CD4-positive, alpha-beta T cell treated with Interleukin-6 for 4 hours (primary cell): Measurements from ENCODE around the gene MAOA.
"Not testable (repeated sequence)": the region's sequence is repeated elsewhere in the genome, so short reads cannot be mapped to it uniquely, and the experiment has no call there.

Source experiments
- DNase-seq: peaks from one replicate; pipeline ENCODE4 v3.0.0-alpha.2; 2020; ENCODE audit warnings: mixed read lengths

Gene MAOA

DNA sequence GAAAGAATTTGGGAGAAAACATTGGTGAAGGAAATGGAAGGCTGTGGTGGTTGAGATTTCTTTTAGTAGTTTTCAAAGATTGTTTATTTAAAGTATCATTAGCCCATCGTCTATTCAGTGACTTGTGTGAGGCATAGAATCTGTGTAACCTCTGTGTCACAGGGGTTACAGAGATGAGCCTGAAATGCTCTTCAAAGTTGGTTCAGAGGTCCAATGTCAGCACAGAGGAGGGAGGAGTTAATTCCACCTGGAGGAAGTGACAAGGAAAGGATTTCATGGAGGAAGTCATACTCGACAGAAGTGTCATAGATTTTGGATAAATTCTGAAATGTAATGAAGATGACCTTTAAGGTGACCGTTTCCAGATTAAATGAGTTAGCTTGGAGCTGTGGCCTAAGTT lies 8.2 kb downstream of the MAOA start:
- no peak for DNase-seq

DNA sequence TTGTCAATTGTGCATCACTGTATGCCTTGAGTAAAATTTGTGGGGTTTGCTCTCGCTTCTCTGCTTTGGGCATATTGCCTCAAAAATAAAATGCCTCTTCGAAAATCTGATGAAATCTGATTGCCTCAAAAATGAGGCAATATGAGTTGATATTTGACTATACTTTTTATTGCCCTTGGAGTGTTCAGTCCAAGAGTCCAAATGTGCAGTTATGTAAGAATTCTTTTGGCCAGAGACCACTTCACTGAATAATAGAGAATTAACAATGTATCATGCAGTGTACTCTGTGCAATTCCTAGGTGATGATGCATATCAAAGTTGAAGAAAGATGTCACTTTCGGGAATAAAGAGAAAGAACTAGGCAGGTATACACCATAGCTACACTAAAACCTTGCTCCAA lies 8.6 kb downstream of the MAOA start:
- no peak for DNase-seq

DNA sequence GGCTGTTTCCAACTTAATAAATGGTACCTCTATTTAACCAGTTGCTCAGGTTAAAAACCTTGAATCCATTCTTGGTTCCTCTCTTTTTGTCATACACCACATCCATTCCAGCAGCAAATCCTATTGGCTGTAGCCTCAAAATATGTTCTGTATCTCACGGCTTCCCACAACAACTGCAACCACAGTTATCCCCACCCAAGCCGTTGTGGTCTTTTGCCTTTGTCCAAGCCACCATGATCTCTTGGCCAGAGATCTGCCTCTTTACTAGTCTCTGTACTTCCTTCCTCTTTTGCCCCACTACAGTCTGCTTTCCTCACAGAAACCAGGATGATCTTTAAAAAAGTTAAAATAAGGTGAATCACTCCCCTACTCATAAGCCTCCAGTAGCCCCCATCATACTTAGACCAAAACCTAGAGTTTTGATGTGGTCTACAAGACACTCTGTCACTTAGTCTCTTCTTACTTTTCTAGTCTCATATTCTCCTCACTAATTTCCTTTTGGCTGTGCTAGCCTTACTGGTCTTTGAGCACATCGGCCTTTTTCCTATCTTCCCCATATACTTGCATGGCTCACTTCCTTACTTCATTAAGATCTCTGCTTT lies 10.3 kb downstream of the MAOA start:
- DNase-seq: no peak

DNA sequence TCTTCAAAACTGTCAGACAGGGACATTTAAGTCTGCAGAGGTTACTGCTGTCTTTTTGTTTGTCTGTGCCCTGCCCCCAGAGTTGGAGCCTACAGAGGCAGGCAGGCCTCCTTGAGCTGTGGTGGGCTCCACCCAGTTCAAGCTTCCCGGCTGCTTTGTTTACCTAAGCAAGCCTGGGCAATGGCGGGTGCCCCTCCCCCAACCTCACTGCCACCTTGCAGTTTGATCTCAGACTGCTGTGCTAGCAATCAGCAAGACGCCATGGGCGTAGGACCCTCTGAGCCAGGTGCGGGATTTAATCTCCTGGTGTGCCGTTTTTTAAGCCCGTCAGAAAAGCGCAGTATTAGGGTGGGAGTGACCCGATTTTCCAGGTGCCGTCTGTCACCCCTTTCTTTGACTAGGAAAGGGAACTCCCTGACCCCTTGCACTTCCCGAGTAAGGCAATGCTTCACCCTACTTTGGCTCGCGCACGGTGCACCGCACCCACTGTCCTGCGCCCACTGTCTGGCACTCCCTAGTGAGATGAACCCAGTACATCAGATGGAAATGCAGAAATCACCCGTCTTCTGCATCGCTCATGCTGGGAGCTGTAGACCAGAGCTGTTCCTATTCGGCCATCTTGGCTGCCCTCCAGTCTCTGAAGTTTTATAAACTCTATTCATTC lies 20.0 kb downstream of the MAOA start:
- not testable (repeated sequence) for DNase-seq

- DNase-seq: no peak
These were observed 21.0 kb downstream of the MAOA start for GRCh38 chrX:43676971-43677572.

GRCh38 chrX:43677993-43678392 lies 21.9 kb downstream of the MAOA start:
- no peak for DNase-seq

- no peak for DNase-seq
These were observed 23.0 kb downstream of the MAOA start for GRCh38 chrX:43679058-43679457.

DNA sequence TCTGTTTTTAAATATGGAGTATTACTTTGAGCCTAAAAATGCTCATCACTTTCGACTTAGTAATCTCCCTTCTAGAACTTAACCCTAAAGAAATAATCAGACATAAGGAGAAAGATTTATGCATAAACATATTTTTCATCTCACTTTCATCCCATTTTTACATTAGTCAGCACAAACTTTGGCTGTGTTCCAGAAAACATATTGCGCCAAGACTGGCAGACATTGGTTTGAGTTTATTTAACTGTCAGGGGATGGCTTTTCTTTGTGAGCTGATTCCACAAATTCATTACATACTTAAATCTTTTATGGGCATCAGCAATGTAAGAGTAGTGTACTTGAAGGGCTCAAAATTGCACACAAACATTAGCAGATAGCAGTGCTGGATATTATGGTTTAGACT lies 23.7 kb downstream of the MAOA start:
- DNase-seq: no peak

- DNase-seq: no peak
These were observed 26.6 kb downstream of the MAOA start for GRCh38 chrX:43682726-43683125.

- DNase-seq: no peak
These were observed 29.1 kb downstream of the MAOA start for GRCh38 chrX:43685221-43685620.

- no peak for DNase-seq
These were observed 32.5 kb downstream of the MAOA start for GRCh38 chrX:43688586-43688985.

DNA sequence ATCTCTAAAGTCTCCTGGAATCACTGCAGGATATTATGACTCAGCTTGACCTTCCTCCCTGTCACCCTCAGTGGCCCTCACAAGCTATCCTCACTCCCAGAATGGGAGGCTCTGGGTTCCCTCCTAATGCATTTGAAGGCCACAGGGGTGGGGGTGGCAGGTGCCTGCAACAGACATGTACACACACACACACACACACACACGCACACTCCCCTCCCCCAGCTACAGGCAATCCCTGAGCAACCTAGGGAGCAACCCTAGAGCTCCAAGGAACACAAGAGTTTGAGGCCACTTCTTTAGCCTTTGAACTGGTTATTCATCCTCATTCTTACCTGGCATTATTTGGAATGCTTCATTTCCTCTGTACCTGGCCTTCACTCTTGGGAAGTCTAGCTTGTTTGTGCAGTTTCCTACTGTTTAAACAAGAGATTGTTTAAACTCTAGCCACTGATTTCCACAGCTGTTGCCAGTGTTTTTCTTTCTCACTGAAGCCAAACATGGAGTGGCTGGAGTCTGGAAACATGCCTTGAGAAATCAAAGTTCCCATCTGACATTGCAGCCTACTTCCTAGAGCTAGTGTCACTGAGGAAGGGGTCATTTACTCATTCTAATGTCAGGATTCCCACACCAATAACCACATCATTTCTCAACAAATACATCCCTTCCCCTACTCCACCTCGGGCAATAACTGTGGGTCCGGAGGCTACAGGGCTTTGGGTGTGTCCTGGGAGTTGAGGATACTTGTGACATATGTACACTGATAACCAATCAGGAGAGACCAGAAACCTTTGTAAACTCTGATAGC lies 37.7 kb downstream of the MAOA start:
- DNase-seq: no peak

GRCh38 chrX:43699475-43699874 lies 43.4 kb downstream of the MAOA start:
- DNase-seq: no peak

- no peak for DNase-seq
These were observed 46.0 kb downstream of the MAOA start for GRCh38 chrX:43702079-43702524.

DNA sequence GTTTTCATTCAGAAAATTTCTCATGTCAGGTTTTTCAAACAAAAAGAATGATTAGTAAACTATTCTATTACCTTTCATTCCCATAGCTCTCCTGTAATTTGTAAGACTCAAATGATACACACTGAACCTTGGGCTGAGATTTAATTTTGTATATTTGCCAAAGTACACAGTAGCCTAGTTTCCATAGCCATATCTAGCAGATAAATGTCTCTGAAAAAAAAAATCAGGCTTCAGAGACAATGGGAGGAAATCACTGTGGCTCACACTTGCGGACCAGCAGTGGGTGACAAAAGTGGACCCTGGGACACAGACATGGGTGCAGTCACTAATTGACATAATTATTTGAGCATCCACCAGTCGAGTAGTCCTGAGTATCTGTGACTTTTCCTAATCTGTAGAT lies 46.6 kb downstream of the MAOA start:
- DNase-seq: no peak

GRCh38 chrX:43703211-43703791 lies 47.2 kb downstream of the MAOA start:
- no peak for DNase-seq

DNA sequence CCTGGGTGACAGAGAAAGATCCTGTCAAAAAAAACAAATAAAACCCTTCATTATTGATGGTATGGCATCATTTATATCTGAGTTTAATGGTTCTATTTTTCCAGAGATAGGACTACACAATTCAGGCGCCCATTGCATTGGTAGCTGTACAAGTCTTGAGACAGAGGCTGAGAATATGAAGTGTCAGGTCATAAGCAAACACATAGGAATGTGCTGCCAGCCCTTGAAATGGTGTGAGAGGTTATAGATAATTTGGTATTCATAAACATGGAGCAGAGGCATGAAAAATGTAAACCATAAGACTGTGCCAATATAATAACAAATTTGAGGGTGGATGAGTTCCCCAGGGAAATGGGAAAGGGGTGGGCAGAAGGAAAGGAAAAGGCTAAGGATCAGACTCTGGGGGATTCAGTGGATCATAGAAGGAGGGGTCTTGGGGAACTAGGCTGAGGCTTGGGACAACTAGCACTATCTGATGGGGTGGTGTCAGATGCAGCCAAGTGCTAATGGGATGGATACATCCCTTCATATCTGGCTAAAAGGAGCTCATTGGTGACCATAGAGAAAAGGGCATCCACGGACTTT lies 50.8 kb downstream of the MAOA start:
- no peak for DNase-seq

DNA sequence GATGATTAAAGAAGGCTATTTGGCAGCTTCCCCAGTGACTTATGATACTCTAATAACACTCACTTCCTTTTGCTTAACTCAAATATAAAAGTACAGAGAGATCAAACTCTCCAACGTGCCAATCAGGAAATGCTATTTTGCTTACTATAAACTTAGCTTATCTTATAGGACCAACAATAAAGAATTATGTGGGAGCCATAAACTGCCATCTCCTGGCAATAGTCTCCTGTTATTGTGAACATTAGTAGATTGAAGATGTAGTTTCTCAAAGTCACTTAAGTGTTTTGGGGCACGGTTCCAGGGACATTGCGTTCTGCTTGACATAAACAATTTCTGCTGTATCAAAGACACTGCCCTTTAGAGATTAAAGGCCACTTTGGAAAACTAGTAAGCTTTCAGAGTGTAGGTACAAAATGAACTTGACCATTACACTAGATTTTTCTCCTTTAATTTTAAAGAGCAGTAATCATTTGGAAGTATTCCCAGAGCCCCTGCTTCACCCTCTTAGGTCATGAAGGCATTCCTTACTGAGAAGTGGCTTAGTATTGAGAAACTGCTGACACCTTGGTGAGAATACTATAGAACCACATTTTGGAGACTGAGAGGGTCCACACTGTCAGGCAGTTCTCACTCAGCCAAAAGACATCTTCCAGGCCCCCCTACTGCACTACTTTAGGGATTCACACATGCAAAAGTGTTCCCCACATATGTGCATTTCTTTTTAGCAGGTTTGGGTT lies 51.9 kb downstream of the MAOA start:
- no peak for DNase-seq

- no peak for DNase-seq
These were observed 60.0 kb downstream of the MAOA start for GRCh38 chrX:43716144-43716543.

DNA sequence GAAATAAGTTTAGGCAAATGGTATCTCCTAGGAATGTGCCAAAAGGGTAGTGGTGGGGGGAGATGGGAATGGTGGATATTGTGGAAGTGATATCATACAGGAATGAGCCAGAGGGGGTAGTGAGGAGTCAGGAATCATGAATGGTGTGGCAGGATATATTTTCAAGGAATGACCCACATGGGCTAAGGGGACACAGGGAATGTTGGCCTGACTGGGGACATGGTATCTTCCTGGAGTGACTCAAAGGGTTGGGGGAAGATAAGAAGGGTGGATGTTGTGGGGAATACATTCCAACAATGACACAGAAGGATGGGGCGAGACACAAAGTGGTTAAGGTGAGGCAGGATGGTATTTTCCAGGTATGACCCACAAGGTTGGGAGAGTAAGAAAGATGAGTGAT lies 60.6 kb downstream of the MAOA start:
- no peak for DNase-seq

GRCh38 chrX:43717161-43717560 lies 61.1 kb downstream of the MAOA start:
- no peak for DNase-seq

GRCh38 chrX:43718081-43718480 lies 62.0 kb downstream of the MAOA start:
- DNase-seq: no peak
